IMR-90 (cell line): ENCODE results near the gene EIF1. TPM values are rescaled to one million over a fixed set of nuclear protein-coding genes. Genes with fewer than 3 reads are reported as not detected.
A peak's percentile ranks its signal among the peaks of the same experiment; 100 is the strongest.

Source experiments
- ATAC-seq: fragments of 200-7000 bp; cut with Tn5 transposase; 2 replicates; pipeline ENCODE4 v1.9.1; 2020; ENCODE audit warnings: low read depth, mild to moderate bottlenecking, moderate library complexity
- BruUV-seq: library from RNA; stranded (reverse); fragments of 400-500 nt; replicated peaks from 2 replicates; lab custom pipeline; 2021; lab: Mats Ljungman, UMichigan
- CTCF ChIA-PET: fragments of 300-600 bp; formaldehyde crosslinking; extraction: SDS; loops from one replicate; lab custom pipeline; 2021; ENCODE audit warnings: antibody characterized with exemption; lab: Yijun Ruan, JAX
- POLR2A ChIA-PET: fragments of 300-600 bp; sonication (Branson Sonifier 250); formaldehyde crosslinking; loops from one replicate; lab custom pipeline; 2022; ENCODE audit warnings: antibody characterized with exemption; ENCODE audit not compliant: unreplicated experiment; lab: Charles Lee
- DNase-seq: peaks from one replicate; pipeline ENCODE4 v3.0.0; 2013
- H2AFZ ChIP-seq: replicated peaks from 2 replicates; pipeline ENCODE3; 2013; ENCODE audit warnings: low read length, mild to moderate bottlenecking; ENCODE audit not compliant: poor library complexity
- H2AK5ac ChIP-seq: 2 replicates; pipeline ENCODE4 v1.6.1; 2013; ENCODE audit warnings: low read depth, low read length, inconsistent platforms
- H2AK9ac ChIP-seq: replicated peaks from 2 replicates; pipeline ENCODE3; 2013; ENCODE audit warnings: mild to moderate bottlenecking, low read depth, low read length, moderate library complexity; ENCODE audit not compliant: poor library complexity
- H2BK120ac ChIP-seq: 2 replicates; pipeline ENCODE4 v1.6.1; 2013; ENCODE audit warnings: low read depth, low read length, inconsistent platforms
- H2BK15ac ChIP-seq: 3 replicates; pipeline ENCODE4 v1.6.1; 2013; ENCODE audit warnings: low read depth, low read length, inconsistent platforms
- H2BK20ac ChIP-seq: 2 replicates; pipeline ENCODE4 v1.6.1; 2013; ENCODE audit warnings: low read depth, mild to moderate bottlenecking, inconsistent platforms, low read length, moderate library complexity
- H2BK5ac ChIP-seq: 2 replicates; pipeline ENCODE4 v1.6.1; 2013; ENCODE audit warnings: mild to moderate bottlenecking, low read depth, low read length, inconsistent platforms; ENCODE audit not compliant: poor library complexity, severe bottlenecking
- H3K14ac ChIP-seq: replicated peaks from 2 replicates; pipeline ENCODE4 v1.6.1; 2013; ENCODE audit warnings: low read depth, low read length, inconsistent platforms
- H3K18ac ChIP-seq: 2 replicates; pipeline ENCODE4 v1.6.1; 2013; ENCODE audit warnings: low read depth, low read length, control low read depth
- H3K23ac ChIP-seq: 2 replicates; pipeline ENCODE4 v1.6.1; 2013; ENCODE audit warnings: low read depth, low read length, inconsistent platforms
- H3K27ac ChIP-seq: 2 replicates; pipeline ENCODE4 v1.5.1; 2013; ENCODE audit warnings: mild to moderate bottlenecking, control low read depth, low read length; ENCODE audit not compliant: insufficient read depth
- H3K27me3 ChIP-seq: 2 replicates; pipeline ENCODE4 v1.6.1; 2013; ENCODE audit warnings: low read length; ENCODE audit not compliant: control insufficient read depth, insufficient read depth
- H3K36me3 ChIP-seq: 2 replicates; pipeline ENCODE4 v1.6.1; 2013; ENCODE audit warnings: low read length, mixed read lengths; ENCODE audit not compliant: control insufficient read depth, insufficient read depth
- H3K4ac ChIP-seq: 2 replicates; pipeline ENCODE4 v1.6.1; 2013; ENCODE audit warnings: low read depth, low read length, inconsistent platforms
- H3K4me1 ChIP-seq: 2 replicates; pipeline ENCODE4 v1.6.1; 2013; ENCODE audit warnings: low read length, mixed read lengths; ENCODE audit not compliant: control insufficient read depth, insufficient read depth
- H3K4me2 ChIP-seq: 2 replicates; pipeline ENCODE4 v1.6.1; 2013; ENCODE audit warnings: low read depth, mild to moderate bottlenecking, control low read depth, low read length, moderate library complexity
- H3K4me3 ChIP-seq: 2 replicates; pipeline ENCODE4 v1.5.1; 2013; ENCODE audit warnings: low read depth, mild to moderate bottlenecking, control low read depth, low read length, moderate library complexity; ENCODE audit not compliant: insufficient read depth
- H3K56ac ChIP-seq: 2 replicates; pipeline ENCODE4 v1.6.1; 2013; ENCODE audit warnings: low read length, inconsistent platforms; ENCODE audit not compliant: insufficient read depth; ENCODE audit errors: extremely low read depth
- H3K79me1 ChIP-seq, 2 experiments: 2 replicates each; pipeline ENCODE4 v1.6.1; 2013; ENCODE audit warnings: low read length in 2 of 2, inconsistent platforms in 1 of 2, low read depth in 1 of 2
- H3K9ac ChIP-seq: 2 replicates; pipeline ENCODE4 v1.6.1; 2013; ENCODE audit warnings: low read depth, low read length, control low read depth
- H3K9me1 ChIP-seq: 2 replicates; pipeline ENCODE4 v1.6.1; 2013; ENCODE audit warnings: low read length, inconsistent platforms; ENCODE audit not compliant: insufficient read depth
- H3K9me3 ChIP-seq: 2 replicates; pipeline ENCODE4 v1.6.1; 2013; ENCODE audit warnings: low read length; ENCODE audit not compliant: control insufficient read depth, insufficient read depth
- H4K20me1 ChIP-seq: 2 replicates; pipeline ENCODE4 v1.6.1; 2013; ENCODE audit warnings: low read length, inconsistent platforms; ENCODE audit not compliant: insufficient read depth
- H4K5ac ChIP-seq: 2 replicates; pipeline ENCODE4 v1.6.1; 2013; ENCODE audit warnings: mild to moderate bottlenecking, low read depth, low read length, control low read depth
- H4K8ac ChIP-seq, 2 experiments: 2 replicates each; pipeline ENCODE4 v1.6.1; 2013; ENCODE audit warnings: low read depth in 2 of 2, low read length in 2 of 2, control low read depth in 1 of 2, inconsistent platforms in 1 of 2
- H4K91ac ChIP-seq: 2 replicates; pipeline ENCODE4 v1.6.1; 2013; ENCODE audit warnings: low read depth, low read length, inconsistent platforms; ENCODE audit not compliant: insufficient read depth
- BHLHE40 ChIP-seq: fragments of 150-350 bp; IDR thresholded peaks from 2 replicates; pipeline ENCODE4 v1.6.1; 2016; ENCODE audit warnings: mild to moderate bottlenecking, low read depth, low read length
- POLR2A ChIP-seq: IDR thresholded peaks from 2 replicates; pipeline ENCODE4 v1.6.1; 2012; ENCODE audit warnings: mild to moderate bottlenecking, low read depth, low read length
- WGBS, 2 experiments: methylation state at CpG; one replicate each; pipeline versions ENCODE4 v1.1.5 to v1.1.7; 2013; ENCODE audit warnings: missing lambda C conversion rate in 2 of 2; ENCODE audit not compliant: insufficient read length in 1 of 2; ENCODE audit errors: extremely low coverage in 2 of 2; 5-methylcytosine and 5-hydroxymethylcytosine counted together
- dilution Hi-C: fragments of 300-500 bp; cut with HindIII; formaldehyde crosslinking; loops from one replicate; pipeline ENCODE4 v1.14.3; 2018; ENCODE audit warnings: low sequenced_read_pairs; ENCODE audit not compliant: unreplicated experiment
- in situ Hi-C: fragments of 300-500 bp; cut with MboI; formaldehyde crosslinking; loops from 3 replicates; pipeline ENCODE4 v1.14.3; 2019; ENCODE audit warnings: low sequenced_read_pairs, inconsistent platforms, mixed read lengths
- intact Hi-C: fragments of 100-400 bp; cut with micrococcal nuclease; formaldehyde crosslinking; loops from 2 replicates; pipeline ENCODE4 v1.10.0; 2022
- polyA plus RNA-seq, 3 experiments: library from polyadenylated mRNA; depleted of rRNA; stranded (reverse); fragments of >200 nt; gene quantifications; 2 replicates each; pipeline ENCODE4 v1.2.3, GENCODE V29; 2012; ENCODE audit warnings: low replicate concordance in 1 of 3
- total RNA-seq: library from RNA; depleted of rRNA; stranded (reverse); fragments of >200 nt; gene quantifications from 2 replicates; pipeline ENCODE4 v1.2.3, GENCODE V29; 2012
- TF ChIP-seq, protein P1 (sequence below): fragments of 150-350 bp; IDR thresholded peaks from 2 replicates; pipeline ENCODE4 v1.6.1; 2016; ENCODE audit warnings: low read depth, mild to moderate bottlenecking, low read length, moderate library complexity, borderline replicate concordance

EIF1 gene
- total and polyA plus RNA-seq, 2 of the 4 experiments (the other 2 are of a cell fraction), result 89.4 to 381 TPM

DNA sequence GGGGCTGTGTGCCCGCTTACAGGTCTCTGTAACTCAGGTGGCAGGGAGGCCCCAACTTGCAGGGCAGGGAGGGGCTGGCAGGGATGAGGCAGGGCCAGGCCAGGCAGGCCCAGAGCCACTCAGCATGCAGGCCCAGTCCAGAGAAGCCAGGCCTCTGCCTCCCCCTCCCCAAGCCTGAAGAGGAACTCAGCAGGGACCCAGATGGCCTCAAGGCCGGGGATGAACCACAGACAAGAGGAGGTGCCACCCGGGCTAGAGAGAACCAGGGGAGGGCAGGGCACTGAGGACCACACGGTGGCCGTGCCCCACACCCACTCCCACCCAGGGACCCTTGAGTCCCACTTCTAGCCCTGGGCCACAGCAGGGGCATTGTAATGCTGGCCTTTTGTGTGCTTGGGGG is 29.8 kb upstream of the EIF1 start:
- Histone ChIP-seq H3K9me3 (no peaks in the 10 kb centered on the region), H4K20me1 (no peaks in the 10 kb centered on the region), H2BK20ac (no peak overlapping the region), H2AFZ (peak overlapping the region; percentile 32), H3K36me3 (no peaks in the 10 kb centered on the region), H3K4ac (no peak overlapping the region), H3K18ac (no peak overlapping the region), H4K8ac (no peak overlapping the region), H2AK9ac (peak overlapping the region; percentile 16), H3K9ac (no peak overlapping the region), H4K91ac (no peak overlapping the region), H3K4me3 (no peak overlapping the region), H3K79me1 (no peaks in the 10 kb centered on the region), H4K5ac (no peak overlapping the region), H3K27ac (no peak overlapping the region), H2BK120ac (no peak overlapping the region), H3K27me3 (peaks cover 3% of the 10 kb centered on the region; the same call in 1 of the 2 replicates), H3K14ac (no peak overlapping the region), H2BK5ac (no peak overlapping the region), H3K9me1 (no peaks in the 10 kb centered on the region), H3K4me1 (no peaks in the 10 kb centered on the region), H2AK5ac (no peak overlapping the region), H3K23ac (no peak overlapping the region), H2BK15ac (no peak overlapping the region), H3K4me2 (no peak overlapping the region), H3K56ac (no peak overlapping the region)
- dilution Hi-C loops (no loop called here), in situ Hi-C loops (loop anchor here (25.0 kb wide), 1 partner anchor 1297 kb away; the partner anchor contains the start of gene GJD3), intact Hi-C loops (no loop called here)
- CTCF ChIA-PET, result no interaction called here
- WGBS, 2 experiments, result no CpG with 5 or more reads among the region's 5 CpGs
- DNase-seq (no peak), ATAC-seq (no peak)
- BruUV-seq, result no TSS peak
- POLR2A ChIA-PET, result no interaction called here
- TF ChIP-seq, protein P1, sequence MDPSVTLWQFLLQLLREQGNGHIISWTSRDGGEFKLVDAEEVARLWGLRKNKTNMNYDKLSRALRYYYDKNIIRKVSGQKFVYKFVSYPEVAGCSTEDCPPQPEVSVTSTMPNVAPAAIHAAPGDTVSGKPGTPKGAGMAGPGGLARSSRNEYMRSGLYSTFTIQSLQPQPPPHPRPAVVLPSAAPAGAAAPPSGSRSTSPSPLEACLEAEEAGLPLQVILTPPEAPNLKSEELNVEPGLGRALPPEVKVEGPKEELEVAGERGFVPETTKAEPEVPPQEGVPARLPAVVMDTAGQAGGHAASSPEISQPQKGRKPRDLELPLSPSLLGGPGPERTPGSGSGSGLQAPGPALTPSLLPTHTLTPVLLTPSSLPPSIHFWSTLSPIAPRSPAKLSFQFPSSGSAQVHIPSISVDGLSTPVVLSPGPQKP, result no peak
- TF ChIP-seq BHLHE40, result no peak
- TF ChIP-seq POLR2A, result no peak
